Measurements from ENCODE around the gene ZNF488. TPM values are rescaled to one million over a fixed set of nuclear protein-coding genes. Genes with fewer than 3 reads are reported as not detected.
A peak's percentile ranks its signal among the peaks of the same experiment; 100 is the strongest.
"Not testable (repeated sequence)": the region's sequence is repeated elsewhere in the genome, so short reads cannot be mapped to it uniquely, and the experiment has no call there.

The ZNF488 gene
- total RNA-seq, 4 donors from 2014 or later = 4.1 to 23.5 (median 16.1) TPM

DNA sequence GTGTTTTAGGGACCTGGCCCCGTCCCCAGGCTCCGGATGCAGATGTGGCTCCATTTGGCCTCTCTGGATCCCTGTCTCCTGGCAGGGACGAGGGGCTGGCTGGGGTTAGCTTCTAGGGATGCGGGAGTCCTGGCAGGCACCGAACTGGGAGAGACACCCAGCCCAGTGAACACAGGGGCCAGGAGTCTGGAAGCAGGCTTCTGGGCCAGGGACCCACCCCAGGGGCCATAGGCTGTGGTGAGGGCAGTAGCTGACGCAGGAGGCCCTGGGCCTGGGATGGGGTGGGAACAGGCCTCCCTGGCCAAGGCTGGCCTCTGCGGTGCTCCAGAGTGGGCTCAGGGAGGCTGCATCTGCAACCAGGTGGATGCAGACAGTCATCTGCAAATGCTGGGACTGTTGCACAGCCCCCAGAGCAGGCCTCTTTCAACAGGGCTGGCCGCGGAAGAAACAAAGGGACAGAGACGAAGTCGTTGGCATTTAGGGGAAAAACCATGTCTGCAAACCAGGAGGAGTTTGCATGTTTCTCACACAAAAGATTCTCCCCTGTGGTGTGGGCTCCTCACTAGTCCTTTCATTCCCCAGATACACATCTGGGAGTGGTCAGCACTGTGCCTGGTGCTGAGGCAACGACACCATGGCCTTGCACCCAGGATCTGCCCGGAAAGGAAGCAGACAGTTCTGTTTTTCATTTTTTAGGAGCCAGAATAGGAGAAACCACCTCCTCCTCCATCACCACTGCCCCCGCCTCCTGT lies 36.4 kb upstream of the ZNF488 start:
- TF ChIP-seq, protein P1, sequence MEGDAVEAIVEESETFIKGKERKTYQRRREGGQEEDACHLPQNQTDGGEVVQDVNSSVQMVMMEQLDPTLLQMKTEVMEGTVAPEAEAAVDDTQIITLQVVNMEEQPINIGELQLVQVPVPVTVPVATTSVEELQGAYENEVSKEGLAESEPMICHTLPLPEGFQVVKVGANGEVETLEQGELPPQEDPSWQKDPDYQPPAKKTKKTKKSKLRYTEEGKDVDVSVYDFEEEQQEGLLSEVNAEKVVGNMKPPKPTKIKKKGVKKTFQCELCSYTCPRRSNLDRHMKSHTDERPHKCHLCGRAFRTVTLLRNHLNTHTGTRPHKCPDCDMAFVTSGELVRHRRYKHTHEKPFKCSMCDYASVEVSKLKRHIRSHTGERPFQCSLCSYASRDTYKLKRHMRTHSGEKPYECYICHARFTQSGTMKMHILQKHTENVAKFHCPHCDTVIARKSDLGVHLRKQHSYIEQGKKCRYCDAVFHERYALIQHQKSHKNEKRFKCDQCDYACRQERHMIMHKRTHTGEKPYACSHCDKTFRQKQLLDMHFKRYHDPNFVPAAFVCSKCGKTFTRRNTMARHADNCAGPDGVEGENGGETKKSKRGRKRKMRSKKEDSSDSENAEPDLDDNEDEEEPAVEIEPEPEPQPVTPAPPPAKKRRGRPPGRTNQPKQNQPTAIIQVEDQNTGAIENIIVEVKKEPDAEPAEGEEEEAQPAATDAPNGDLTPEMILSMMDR (IDR thresholded peaks at IDR 0.05) = no peak
- TF ChIP-seq POLR2A (IDR thresholded peaks at IDR 0.05) = no peak
- no peaks in the 10 kb centered on the region for H3K9me3 ChIP-seq
- no peaks in the 10 kb centered on the region for H3K36me3 ChIP-seq
- H3K4me1 ChIP-seq = no peaks in the 10 kb centered on the region
- no peak overlapping the region for H3K27ac ChIP-seq
- no peaks in the 10 kb centered on the region for H3K27me3 ChIP-seq
- no peak overlapping the region for H3K4me3 ChIP-seq
- peak in 1 of 3 donors; percentile 33 for DNase-seq

DNA sequence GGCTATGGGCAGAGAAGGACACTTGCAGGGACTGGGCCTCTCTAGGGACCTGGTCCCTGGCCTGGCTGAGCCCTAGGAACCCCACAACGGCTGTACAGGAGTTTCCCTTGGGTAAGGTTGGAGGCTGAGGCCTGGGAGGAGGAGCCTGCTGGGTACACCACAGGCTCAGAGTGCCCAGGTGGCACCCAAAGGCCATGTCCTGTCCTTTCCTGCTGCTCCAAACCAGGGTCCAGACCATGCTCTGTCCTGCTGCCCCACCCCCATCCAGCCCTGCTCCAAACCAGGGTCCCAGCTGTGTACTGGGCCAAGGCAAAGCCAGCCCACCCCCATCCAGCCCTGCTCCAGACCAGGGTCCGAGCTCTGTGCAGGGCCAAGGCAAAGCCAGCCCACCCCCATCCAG lies 35.3 kb upstream of the ZNF488 start:
- Histone ChIP-seq H3K27ac (no peak overlapping the region), H3K4me1 (no peaks in the 10 kb centered on the region), H3K27me3 (no peaks in the 10 kb centered on the region), H3K9me3 (no peaks in the 10 kb centered on the region), H3K36me3 (no peaks in the 10 kb centered on the region), H3K4me3 (no peak overlapping the region)
- TF ChIP-seq, protein P1 (IDR thresholded peaks at IDR 0.05) = no peak
- no peak for TF ChIP-seq POLR2A (IDR thresholded peaks at IDR 0.05)
- DNase-seq = peak in 1 of 3 donors; percentile 18

DNA sequence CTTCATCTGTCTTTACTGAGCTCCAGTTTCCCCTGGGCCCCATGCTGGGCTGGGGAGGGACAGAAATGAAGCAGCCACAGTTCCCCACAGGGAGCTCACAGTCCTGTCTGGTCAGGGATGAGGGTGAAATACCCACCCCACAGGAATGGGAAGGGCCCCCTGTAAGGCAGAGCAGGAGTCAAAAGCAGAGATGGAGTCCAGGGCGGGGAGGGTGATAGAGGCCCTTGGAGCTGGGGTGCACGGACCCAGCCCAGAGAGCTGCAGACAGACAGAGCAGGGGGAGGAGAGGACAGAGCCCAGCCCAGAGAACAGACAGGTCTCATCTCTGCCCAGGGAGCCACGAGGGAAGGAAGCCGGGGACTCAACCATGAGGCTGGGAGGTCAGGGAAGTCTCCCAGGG lies 34.9 kb upstream of the ZNF488 start:
- peak in 1 of 3 donors; percentile 29 for DNase-seq
- no peak overlapping the region for H3K4me3 ChIP-seq
- no peak overlapping the region for H3K27ac ChIP-seq
- H3K36me3 ChIP-seq = no peaks in the 10 kb centered on the region
- no peaks in the 10 kb centered on the region for H3K9me3 ChIP-seq
- H3K4me1 ChIP-seq = no peaks in the 10 kb centered on the region
- TF ChIP-seq, protein P1 (IDR thresholded peaks at IDR 0.05) = no peak
- no peak for TF ChIP-seq POLR2A (IDR thresholded peaks at IDR 0.05)
- no peaks in the 10 kb centered on the region for H3K27me3 ChIP-seq

DNA sequence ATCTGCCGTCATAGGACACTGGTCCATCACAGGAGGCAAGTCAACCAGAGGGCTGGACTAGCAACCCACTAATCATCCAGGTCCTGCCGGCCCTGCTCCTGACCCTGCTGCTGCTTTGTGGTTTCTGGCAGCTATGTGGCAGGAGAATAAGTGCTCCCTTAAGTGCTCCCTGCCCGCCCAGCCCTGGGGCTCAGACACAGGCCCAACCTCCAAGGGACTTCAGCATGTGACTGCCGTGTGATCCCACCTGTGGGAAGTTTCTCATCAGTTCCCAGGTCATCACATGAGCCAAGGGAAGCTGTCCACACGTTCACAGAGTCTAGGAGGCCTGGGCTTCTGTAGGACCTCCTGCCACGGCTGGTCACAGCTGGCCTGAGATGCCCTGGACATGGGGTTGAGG lies 34.2 kb upstream of the ZNF488 start:
- no peak for TF ChIP-seq POLR2A (IDR thresholded peaks at IDR 0.05)
- TF ChIP-seq, protein P1 (IDR thresholded peaks at IDR 0.05) = no peak
- Histone ChIP-seq H3K27me3 (no peaks in the 10 kb centered on the region), H3K27ac (no peak overlapping the region), H3K36me3 (no peaks in the 10 kb centered on the region), H3K4me1 (no peaks in the 10 kb centered on the region), H3K4me3 (no peak overlapping the region), H3K9me3 (no peaks in the 10 kb centered on the region)
- DNase-seq = peak in 1 of 3 donors; percentile 20

DNA sequence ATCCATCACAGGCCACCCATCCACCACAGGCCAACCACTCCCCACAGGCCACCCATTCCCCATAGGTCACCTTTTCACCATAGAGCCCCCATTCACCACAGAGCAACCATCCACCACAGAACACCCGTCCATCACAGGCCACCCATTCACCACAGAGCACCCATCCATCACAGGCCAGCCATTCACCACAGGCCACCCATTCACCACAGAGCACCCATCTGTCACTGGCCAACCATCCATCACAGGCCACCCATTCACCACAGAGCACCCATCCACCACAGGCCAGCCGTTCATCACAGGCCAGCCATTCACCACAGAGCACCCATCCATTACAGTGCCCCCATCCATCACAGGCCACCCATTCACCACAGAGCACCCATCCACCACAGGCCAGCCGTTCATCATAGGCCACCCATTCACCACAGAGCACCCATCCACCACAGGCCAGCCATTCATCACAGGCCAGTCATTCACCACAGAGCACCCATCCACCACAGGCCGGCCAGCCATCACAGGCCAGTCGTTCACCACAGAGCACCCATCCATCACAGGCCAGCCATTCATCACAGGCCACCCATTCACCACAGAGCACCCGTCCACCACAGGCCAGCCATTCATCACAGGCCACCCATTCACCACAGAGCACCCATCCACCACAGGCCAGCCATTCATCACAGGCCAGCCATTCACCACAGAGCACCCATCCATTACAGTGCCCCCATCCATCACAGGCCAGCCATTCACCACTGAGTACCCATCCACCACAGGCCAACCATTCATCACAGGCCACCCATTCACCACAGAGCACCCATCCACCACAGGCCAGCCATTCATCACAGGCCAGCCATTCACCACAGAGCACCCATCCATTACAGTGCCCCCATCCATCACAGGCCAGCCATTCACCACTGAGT lies 32.5 kb upstream of the ZNF488 start:
- not testable (repeated sequence) for H3K4me1 ChIP-seq, H3K9me3 ChIP-seq, H3K27ac ChIP-seq, H3K36me3 ChIP-seq, H3K4me3 ChIP-seq, DNase-seq, H3K27me3 ChIP-seq

All from Peyer's patch (tissue), 4 donors.